ENCODE data around the gene CUL1. TPM values are rescaled to one million over a fixed set of nuclear protein-coding genes. Genes with fewer than 3 reads are reported as not detected.
A peak's percentile ranks its signal among the peaks of the same experiment; 100 is the strongest.

The CUL1 gene
- total RNA-seq, 1 experiment from 2014 or later = 72.3 TPM

DNA sequence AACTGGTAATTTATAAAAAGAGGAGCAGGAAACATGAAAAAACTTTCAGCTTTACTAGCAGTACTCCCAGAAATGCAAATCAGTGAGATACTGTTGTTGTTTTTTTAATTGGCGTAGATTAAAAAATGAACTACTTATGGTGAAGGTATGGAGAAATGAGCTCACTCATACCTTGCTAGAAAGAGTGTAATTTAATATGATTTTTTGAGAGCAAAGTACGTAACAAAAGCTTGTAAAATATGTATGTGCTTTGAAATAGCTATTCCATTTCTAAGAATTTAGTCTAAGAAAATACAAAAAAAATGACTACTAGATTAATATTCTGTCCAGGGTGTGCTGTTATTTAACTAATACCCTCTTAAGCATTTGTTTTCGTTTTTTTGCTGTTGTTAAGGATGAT lies 5.5 kb downstream of the CUL1 start:
- H2BK12ac ChIP-seq (ENCODE audit: insufficient read length, low read depth, low read length) = no peak overlapping the region
- no peak overlapping the region for H3K18ac ChIP-seq (ENCODE audit: insufficient read length, low read depth, low read length)
- H4K5ac ChIP-seq (ENCODE audit: insufficient read length, low read depth, low read length) = no peak overlapping the region
- no peak overlapping the region for H3T11ph ChIP-seq (ENCODE audit: low read length)
- H3K4me2 ChIP-seq (ENCODE audit: insufficient read depth, insufficient read length, low read length) = no peak overlapping the region
- Mint-ChIP-seq H3K27ac (0 out of 7 replicates have a peak overlapping the region, but pooled peaks of 1 of the 3 experiments have one; percentile 34), H3K36me3 (ENCODE audit: insufficient read depth in 1 of 3, low read depth in 3 of 3) (no peaks in the 10 kb centered on the region; a peak in 1 of 7 replicates), H3K27me3 (ENCODE audit: low read depth) (no peaks in the 10 kb centered on the region), H3K4me1 (peaks cover 75 to 83% of the 10 kb centered on the region in 2 experiments), H3K9me3 (no peaks in the 10 kb centered on the region; a peak in 1 of 5 replicates), H3K4me3 (0 out of 5 replicates have a peak overlapping the region, but pooled peaks of 1 of the 2 experiments have one; percentile 13)
- H2BK15ac ChIP-seq (ENCODE audit: low read depth, low read length) = no peak overlapping the region
- no peaks in the 10 kb centered on the region for H3K27me3 ChIP-seq (ENCODE audit: insufficient read depth, low read length)
- H4K20me1 ChIP-seq (ENCODE audit: control insufficient read depth, insufficient read depth, insufficient read length) = no peaks in the 10 kb centered on the region
- no peaks in the 10 kb centered on the region for H3K9me3 ChIP-seq (ENCODE audit: control insufficient read depth, low read depth, low read length)
- no peak overlapping the region for H3K9ac ChIP-seq (ENCODE audit: extremely low read depth, insufficient read length, low read length)
- no peak overlapping the region for H3K56ac ChIP-seq (ENCODE audit: insufficient read length, low read depth, low read length)
- H3K4ac ChIP-seq (ENCODE audit: low read depth, low read length) = no peak overlapping the region
- H3K4me1 ChIP-seq (ENCODE audit: insufficient read depth, low read length) = peaks cover 23% of the 10 kb centered on the region
- no peak overlapping the region for H2AFZ ChIP-seq (ENCODE audit: low read length)
- H2BK120ac ChIP-seq (ENCODE audit: low read depth, low read length, poor library complexity, severe bottlenecking) = no peak overlapping the region
- no peak for DNase-seq
- H2BK5ac ChIP-seq (ENCODE audit: insufficient read length, low read length) = no peak overlapping the region
- no peak overlapping the region for H3K27ac ChIP-seq (ENCODE audit: insufficient read length, low read depth, low read length)
- no peak overlapping the region for H3K14ac ChIP-seq (ENCODE audit: insufficient read depth, low read length)
- no peak overlapping the region for H2AK5ac ChIP-seq (ENCODE audit: insufficient read length, low read length)
- no peak overlapping the region for H4K91ac ChIP-seq (ENCODE audit: insufficient read length, low read depth, low read length)
- H2BK20ac ChIP-seq (ENCODE audit: low read depth, low read length, poor library complexity, severe bottlenecking) = no peak overlapping the region
- H3K23me2 ChIP-seq (ENCODE audit: insufficient read length, low read depth, low read length, poor library complexity, severe bottlenecking) = no peaks in the 10 kb centered on the region
- no peak overlapping the region for H4K8ac ChIP-seq (replicated peaks; ENCODE audit: insufficient read length, low read depth, low read length)
- TF ChIP-seq, protein P1, sequence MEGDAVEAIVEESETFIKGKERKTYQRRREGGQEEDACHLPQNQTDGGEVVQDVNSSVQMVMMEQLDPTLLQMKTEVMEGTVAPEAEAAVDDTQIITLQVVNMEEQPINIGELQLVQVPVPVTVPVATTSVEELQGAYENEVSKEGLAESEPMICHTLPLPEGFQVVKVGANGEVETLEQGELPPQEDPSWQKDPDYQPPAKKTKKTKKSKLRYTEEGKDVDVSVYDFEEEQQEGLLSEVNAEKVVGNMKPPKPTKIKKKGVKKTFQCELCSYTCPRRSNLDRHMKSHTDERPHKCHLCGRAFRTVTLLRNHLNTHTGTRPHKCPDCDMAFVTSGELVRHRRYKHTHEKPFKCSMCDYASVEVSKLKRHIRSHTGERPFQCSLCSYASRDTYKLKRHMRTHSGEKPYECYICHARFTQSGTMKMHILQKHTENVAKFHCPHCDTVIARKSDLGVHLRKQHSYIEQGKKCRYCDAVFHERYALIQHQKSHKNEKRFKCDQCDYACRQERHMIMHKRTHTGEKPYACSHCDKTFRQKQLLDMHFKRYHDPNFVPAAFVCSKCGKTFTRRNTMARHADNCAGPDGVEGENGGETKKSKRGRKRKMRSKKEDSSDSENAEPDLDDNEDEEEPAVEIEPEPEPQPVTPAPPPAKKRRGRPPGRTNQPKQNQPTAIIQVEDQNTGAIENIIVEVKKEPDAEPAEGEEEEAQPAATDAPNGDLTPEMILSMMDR (conservative IDR thresholded peaks at IDR 0.05) = no peak
- H3K79me1 ChIP-seq (ENCODE audit: insufficient read depth, low read depth, low read length, poor library complexity, severe bottlenecking) = no peaks in the 10 kb centered on the region
- H3K79me2 ChIP-seq (ENCODE audit: insufficient read depth, low read length) = peaks cover 62% of the 10 kb centered on the region
- no peak overlapping the region for H3K23ac ChIP-seq (ENCODE audit: insufficient read length, low read depth, low read length)
- WGBS (ENCODE audit: extremely low coverage, insufficient read length, low lambda C conversion rate) = no CpG with 5 or more reads among the region's 3 CpGs
